Hematopoietic multipotent progenitor cell treated with erythropoietin and hydrocortisone succinate and interleukin-3 and kit ligand, for 15 days (in vitro differentiated cells): ENCODE results near the gene FAM210A.
"Not testable (repeated sequence)": the region's sequence is repeated elsewhere in the genome, so short reads cannot be mapped to it uniquely, and the experiment has no call there.

Experiments
- DNase-seq: peaks from one replicate; pipeline ENCODE4 v3.0.0-alpha.2; 2015; ENCODE audit warnings: low spot score

Gene FAM210A

DNA sequence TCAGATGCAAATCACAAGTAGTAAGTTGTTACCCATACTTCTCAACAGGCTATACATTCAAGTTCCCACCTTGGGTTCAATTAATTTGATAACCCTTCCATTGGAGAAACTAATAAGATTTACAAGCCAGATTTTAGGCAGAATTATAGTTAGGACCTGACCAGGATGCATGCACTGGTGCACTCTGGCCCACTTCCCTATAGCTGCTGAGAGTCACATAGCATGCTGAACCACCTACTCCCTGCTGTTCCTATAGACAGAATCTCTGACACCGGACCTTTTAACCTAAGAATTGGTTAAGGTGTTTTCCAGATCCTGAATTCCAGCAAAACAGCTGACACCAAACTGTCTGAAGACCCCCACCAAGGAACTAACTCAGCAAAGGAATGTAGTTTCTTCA is 26.2 kb downstream of the FAM210A start:
- DNase-seq: no peak

DNA sequence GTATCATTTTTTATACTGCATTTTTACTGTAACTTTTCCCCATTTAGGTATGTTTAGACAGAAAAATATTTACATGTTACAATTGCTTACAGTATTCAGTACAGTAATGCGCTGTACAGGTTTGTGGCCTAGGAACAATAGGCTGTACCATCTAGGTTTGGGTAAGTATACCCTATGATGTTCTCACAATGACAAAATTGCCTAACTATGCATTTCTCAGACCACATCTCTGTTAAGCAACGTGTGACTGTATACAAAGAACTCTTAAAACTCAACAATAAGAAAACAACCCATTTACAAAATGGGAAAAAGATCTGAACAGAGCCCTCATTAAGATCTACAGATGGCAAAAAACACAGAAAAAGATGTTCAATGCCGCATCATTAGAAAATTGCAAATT is 29.4 kb downstream of the FAM210A start:
- no peak for DNase-seq

DNA sequence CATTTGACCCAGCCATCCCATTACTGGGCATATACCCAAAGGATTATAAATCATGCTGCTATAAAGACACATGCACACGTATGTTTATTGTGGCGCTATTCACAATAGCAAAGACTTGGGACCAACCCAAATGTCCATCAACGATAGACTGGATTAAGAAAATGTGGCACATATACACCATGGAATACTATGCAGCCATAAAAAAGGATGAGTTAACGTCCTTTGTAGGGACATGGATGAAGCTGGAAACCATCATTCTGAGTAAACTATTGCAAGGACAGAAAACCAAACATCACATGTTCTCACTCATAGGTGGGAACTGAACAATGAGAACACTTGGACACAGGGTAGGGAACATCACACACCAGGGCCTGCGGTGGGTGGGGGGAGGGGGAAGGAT is 31.0 kb downstream of the FAM210A start:
- not testable (repeated sequence) for DNase-seq

DNA sequence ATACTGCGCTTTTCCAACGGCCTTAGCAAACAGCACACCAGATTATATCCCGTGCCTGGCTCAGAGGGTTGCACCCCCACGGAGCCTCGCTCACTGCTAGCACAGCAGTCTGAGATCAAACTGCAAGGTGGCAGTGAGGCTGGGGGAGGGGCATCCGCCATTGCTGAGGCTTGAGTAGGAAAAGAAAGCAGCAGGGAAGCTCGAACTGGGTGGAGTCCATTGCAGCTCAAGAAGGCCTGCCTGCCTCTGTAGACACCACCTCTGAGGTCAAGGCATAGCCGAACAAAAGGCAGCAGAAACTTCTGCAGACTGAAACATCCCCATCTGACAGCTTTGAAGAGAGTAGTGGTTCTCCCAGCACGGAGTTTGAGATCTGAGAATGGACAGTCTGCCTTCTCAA is 36.3 kb downstream of the FAM210A start:
- DNase-seq: not testable (repeated sequence)

DNA sequence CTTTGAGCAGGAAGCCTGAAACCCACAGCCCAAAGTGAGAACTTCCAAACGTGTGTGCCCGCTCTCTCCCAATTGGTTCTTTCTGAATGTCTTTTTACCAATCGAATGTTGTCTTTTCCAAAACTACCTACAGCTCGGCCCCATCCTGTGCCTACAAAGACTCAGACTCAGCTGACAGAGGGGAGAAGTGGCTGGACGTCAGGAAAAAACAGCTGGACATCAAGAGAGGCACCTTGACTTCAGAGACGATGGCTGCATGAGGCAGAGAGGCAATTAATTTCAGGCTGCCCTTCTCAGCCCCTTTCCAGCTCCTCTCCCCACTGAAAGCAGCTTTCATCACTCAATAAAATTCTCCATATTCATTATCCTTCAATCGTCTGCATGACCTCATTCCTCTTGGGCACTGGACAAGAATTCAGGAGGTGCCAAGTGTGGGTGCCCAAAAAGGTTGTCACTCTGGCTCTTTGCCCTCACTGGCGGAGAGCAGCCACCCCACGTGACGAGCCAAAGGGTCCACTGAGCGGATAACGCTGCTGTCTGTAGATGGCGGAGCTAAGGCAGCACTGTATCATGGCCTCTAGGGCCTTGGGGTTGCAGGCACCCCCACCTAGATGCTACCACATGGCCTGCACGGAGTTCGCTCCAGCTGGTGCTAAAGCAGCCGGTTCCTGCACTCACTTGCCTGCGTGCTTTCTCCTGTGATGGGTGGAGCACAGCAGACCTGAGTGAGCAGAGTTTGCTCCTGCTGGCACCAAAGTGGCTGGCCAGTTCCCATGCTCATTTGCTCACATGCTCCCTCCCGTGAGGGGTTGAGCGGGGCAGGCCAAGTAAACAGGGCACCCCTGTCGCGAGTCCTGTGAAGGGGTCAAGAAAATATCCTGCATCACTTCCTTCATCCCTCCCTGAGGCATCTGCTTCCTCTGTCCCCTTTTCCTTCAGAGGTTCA is 37.9 kb downstream of the FAM210A start:
- no peak for DNase-seq

DNA sequence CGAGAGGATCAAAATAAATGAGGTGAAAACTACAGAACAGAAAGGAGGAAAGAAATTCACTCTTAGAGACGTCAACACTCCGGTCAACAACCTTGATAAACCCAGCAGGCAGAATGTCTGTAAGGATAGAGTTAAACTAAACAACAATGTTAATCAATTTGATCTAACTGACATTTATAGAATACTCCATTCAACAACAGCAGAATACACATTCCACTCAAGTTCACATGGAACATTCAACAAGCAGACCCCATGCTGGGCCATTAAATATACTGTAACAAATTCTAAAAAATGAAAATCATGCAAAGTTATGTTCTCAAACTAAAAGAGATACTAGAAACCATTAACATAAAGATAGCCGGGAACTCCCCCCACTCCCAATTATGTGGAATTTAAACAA is 41.8 kb downstream of the FAM210A start:
- DNase-seq: no peak

DNA sequence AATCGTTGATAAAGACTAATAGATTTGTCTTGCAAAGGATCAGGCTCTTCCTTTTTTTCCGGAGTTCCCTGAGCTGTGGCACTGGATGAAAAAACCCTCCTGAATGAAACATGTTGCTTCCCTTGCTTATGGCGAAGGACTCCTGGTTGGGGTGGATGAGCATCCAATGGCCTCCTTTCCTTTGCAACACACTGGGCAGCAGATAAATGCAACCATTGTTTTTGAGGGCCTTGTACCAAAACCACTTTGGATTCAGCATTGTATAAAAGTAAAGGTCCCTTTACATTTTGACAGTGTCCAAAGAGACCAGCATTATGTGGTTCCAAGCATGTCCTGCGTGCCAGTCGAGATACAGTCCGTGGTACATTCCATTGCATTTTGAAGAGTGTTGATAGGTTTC is 44.7 kb downstream of the FAM210A start:
- no peak for DNase-seq

DNA sequence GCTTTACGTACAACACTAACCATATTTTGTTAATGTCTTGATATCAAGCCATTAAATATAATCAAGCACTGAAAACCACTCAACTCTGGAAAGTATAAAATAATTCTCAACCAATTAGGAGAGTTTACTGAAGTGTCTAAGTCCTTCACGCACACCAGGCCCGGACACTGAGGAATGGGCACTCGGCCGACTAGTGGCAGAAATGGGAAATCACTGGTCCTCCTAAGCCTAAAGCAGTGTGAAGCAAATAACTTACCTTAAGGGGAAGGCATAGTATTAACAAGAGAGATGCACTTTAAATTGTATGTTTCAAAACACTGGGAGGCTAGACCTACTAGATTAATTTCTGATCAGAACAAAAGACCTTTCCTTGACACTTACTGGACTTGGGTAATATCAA is 45.7 kb downstream of the FAM210A start:
- DNase-seq: peak; percentile 11

DNA sequence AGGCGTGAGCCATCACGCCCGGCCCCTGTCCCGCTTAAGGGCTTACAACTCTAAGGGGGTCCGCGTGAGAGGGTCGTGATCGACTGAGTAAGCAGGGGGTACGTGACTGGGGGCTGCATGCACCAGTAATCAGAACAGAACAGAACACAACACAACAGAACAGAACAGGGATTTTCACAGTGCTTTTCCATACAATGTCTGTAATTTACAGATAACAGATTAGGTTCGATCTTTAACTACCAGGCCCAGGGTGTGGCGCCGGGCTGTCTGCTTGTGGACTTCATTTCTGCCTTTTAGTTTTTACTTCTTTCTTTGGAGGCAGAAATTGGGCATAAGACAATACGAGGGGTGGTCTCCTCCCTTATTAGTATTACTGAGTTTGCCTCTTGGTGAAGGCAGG is 49.0 kb downstream of the FAM210A start:
- not testable (repeated sequence) for DNase-seq

DNA sequence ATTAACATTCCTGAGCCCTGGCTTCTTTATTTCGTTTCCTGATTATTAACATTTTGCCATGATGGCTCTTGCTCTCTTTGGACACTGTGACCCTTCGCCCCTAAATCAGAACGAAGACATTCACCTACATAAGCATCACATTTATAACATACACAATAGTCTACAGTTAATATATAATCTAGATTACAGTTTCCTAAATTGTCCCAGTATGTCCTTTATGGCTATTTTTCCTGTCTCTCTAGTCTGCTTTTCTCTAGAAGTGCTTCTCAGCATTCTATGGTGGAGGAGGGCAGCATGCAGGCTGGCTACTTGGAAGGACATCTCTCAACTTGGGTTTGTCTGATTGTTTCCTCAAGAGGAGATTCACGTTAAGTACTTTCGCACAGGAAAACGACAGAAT is 49.9 kb downstream of the FAM210A start:
- no peak for DNase-seq

DNA sequence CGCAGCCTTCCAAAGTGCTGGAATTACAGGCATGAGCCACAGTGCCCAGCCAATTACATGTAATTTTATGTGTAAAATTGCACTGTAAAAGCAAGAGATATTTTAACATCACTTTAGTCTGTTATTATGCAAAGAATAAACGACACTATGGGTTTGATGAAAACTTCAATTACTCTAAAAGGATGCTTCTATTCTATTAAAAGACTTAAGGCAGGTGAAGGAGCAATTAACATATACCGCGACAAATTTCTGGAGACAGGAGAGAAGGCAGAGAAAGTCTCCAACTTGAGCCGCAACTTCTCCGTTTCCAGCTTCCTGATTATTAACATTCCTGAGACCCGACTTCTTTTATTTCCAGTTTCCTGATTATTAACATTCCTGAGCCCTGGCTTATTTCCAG is 53.7 kb downstream of the FAM210A start:
- DNase-seq: no peak

DNA sequence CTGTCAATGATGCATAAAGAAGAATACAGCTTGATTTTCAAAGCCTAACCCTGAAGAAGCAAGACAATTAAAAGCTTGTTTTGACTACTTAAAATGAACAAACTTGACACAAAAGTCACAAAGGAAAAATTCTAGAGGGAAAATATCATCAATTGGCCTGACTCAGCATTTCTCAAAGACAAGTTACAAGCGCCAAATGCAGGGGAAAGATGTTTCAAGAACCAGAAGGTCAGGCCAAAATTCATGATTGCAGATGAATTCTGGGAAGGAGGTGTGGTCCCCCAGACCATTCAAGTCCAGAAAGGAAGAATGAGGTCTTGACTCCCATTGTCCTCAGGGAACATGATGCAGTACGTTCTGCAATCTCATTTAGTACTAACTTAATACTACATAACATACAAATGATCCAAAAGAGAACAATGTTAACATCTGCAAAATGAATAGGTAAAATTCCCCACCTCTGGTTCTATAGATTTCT is 64.5 kb downstream of the FAM210A start:
- DNase-seq: no peak

DNA sequence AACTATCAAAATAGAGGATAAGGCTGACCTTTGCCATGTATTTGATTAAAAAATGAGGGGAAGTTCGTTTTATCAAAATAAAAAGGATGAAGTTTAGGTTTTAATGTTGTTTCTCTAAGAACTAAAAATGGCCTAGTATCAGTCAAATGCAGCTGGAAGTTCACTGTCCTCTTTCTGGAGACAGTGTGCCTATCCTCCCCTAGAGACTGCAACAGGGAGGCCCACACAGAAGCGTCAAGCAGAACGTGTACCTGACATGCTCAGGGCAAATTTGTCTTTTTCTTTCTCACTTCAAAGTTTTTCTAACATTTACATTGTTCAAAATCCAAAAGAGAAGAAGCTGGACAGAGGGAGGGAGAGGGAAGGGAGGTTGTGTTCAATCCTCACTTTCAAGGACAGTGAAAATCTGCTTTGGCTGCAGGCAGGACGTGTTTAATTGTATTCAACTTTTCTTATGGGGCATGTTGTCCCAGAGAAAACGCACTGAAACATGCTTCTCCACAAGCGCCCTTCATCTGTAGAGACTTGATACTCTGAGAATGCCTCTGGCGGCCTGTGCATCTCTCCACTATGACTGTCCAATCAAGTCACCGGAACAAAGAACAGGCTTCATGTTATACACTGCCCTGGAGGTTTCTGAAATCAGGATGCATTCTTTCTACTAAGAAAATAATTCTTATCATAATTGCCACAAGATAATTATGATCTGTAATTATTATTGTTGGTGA is 65.1 kb downstream of the FAM210A start:
- DNase-seq: no peak

DNA sequence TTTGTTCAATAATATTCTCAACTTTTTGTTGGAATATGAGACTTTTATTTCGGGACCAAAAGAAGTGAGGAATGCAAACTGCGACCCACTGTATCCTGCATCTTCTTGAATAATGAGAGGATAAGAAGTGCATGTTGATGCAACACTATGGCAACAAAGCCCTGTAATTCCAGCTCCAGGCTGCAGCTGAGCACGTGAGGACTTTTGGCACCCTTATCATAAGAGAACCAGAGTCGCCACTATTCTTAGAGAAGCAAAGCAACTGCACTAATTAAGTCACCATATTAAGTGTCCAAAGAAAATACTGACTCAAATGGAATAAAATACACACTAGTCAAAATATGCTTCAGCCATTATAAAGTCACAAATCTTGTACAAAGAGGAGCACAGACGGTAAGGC is 65.8 kb downstream of the FAM210A start:
- DNase-seq: no peak

DNA sequence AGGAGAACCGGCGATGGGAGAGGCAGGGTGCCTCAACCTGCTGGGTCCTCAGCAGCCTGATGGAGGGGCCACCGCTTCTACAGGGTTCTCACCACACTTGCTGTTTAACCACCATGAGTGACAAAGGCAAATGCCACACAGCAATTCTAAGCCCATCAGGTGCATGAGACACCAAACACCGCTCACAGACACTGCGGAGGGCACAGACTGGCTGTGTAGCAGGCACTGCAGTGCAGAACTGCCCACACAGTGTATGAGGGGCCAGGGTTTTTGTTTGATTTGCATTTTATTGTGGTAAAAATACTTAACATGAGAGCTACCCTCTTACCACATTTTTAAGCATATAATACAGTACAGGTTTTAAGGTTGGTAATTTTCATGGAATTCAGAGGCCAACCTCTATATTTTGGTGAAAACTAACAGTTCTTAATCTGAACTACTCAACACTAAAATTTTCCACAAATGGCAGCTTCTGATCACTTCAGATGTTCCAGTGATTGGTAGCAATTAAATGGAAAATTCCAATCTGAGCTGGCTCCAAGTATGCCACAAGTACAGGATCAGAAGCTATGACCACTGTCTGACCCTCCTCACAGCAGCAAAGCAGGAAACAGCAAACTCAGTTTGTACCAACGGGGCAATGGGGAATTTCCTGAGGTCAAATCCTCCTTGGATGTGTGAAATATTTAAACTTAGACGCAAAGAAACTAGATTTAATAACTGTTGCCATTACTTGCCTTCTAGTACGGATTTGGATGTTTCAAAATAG is 67.7 kb downstream of the FAM210A start:
- DNase-seq: no peak

DNA sequence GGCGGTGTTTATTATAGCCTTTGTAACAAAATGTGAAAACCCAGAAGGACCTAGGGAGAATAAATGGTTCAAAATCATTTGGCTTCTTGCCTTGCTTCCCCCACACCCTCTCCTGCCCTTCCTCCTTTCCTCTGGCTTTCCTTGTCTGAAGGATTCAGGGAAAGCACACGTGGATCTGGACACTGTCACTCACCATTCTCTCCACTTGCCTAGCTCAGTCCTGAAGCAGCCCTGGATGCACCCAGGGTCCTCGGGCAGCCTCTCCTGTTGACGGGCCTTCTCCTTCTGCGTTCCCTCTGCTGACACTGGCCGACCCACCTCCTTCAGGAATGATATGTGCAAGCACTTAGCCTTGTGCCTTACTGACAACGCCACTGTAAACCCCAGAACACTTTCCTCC is 68.4 kb downstream of the FAM210A start:
- DNase-seq: no peak

DNA sequence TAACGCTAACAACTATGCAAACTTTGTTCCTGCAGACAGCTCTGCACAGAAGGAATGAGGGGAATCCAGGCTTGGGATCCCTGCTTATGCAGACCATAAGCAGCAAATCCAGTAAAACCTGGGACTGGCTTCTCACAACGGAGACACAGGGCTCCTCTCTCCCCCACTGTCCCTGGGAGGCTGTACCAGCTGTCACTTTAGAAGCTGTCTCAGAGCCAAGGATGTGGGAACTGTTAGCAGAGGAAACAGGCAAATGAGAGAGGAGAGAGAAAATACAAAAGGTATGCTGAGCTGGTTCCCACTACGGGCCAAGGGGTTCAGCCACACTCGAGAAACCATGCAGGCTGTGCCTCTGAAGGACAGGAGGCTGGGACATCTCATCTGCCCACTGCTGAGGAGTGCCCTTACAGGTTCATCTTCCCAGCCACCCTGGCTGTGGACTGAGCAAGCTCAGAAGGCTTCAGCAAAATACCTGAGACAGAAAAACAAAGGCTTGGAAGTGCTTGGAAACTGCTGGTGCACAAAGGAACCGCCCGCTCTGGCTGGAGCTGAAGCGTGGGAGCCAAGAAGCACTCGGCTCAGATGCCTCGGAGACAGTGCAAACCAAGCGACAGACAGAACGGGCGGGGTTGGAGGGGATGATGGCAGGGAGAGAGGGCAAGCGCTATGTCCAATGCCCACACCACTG is 72.5 kb downstream of the FAM210A start:
- DNase-seq: no peak

DNA sequence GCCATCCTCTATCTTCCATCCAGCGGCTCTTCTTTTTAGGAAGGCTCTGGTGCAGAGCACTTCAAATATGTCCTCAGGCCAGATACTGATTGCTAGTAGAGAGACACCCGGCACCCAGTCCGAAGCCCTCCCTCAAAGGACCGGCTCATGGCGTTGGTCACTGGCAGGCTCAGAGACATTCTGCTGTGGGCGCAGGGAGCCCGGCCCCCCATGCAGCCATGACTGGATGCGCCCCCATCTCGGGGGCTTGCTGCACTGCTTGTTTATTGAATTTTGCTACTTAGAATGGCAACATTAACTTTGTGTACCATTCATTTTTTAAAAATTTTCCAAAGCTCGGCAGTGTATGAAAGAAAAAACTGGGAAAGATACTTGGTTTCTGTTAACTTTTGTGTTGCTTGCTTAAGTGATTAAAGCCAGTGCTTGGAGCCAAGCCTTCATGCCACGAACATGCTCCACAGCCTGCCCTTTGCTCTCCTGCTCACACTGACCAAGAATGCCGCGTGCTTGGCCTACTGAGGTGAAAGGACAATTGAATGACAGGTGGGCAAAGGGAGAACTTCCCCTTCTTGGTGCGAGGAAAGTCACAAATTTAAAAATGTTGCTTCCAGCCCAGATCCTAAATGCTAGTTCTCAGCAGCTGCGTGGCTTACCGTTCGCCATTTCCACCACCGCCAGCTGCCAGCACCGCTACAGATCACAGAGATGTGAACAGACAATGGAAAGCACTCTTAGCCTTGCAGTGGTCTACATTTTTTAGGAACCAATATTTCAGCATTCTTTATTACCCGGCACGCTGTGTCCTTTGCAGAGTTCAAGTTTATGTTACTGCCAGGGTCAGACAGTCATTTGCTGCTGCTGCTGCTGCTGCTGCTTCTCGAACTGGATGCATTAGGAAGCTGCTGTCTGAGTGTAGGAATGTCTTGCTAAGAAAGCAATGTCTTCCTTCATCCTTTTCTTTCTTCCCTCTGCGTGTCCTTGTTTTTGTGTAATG is 76.7 kb downstream of the FAM210A start:
- DNase-seq: no peak

DNA sequence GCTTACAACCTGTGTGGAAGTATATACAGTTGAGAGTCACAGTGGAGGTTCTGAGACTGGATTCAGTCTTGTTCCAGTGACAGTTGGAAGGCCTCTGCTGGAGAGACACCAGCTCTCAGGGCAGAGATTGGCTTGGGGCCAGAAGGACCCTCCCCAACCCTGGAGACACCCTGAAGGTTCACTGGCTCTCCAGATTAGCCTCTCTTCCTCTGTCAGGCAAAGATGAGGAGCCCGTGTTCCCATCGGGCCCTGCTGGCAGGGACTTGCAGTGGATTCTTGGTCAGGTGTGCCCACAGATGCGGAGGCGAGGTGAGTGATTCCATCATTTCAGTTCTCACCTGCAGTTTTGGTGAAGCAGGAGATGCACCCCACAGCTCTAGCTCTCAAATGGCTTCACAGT is 78.6 kb downstream of the FAM210A start:
- DNase-seq: no peak

DNA sequence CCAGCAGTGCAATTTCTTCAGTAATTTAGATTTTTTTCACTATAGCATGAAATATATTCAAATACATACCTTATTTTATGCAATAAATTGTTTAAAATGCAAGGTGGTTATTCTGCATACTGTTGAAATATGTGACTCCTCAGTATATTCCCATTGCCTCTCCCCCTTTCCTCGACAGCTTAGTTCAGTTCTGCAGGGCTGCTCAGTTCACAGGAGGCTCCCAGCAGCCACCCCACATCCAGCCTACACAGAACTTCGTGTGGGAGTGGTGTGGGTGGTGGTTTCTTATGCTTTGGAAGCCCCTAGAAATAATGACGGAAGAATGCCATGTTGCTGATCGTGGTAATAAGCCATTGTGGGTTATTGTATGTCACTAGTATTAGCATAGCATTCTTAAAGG is 79.7 kb downstream of the FAM210A start:
- DNase-seq: no peak

DNA sequence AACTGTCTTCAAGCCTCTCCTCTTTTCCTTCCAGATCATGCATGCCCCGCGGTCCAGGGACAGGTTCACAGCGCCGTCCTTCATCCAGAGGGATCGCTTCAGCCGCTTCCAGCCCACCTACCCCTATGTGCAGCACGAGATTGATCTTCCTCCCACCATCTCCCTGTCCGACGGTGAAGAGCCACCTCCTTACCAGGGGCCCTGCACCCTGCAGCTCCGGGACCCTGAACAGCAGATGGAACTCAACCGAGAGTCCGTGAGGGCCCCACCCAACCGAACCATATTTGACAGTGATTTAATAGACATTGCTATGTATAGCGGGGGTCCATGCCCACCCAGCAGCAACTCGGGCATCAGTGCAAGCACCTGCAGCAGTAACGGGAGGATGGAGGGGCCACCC is 81.3 kb downstream of the FAM210A start:
- DNase-seq: no peak
